Measurements from ENCODE around the gene MYLK2.

DNA sequence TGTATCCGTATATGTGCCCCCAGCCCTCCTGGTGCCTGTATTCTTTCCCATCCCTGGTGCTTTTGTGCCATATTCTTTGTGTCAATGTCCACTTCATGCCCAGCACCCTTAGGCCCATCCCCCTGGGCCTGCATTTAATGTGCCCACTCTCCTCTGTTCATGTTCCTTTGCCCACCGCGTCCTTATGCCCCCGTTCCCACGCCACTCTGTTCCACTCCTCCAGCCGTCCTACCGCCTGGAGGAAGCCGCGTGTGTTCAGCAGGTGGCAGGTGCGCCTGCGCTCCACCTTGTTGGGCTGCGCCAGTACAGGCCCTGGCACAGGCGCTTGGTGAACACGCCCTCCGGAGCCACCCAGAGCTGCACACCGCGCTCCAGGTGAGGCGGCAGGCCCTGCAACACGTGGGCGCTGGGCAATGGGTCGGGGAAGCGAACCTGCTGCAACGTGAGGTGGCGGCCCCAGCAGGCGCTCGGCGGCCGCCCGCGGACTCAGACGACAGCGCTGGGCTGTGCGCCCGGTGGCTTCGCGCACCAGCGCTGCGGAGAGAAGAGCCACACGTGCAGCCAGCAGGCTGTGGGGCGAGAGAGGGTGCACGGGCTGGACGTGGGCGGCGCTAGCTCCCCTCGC, 30.3 kb downstream of the MYLK2 start:
- TF ChIP-seq, protein P1, sequence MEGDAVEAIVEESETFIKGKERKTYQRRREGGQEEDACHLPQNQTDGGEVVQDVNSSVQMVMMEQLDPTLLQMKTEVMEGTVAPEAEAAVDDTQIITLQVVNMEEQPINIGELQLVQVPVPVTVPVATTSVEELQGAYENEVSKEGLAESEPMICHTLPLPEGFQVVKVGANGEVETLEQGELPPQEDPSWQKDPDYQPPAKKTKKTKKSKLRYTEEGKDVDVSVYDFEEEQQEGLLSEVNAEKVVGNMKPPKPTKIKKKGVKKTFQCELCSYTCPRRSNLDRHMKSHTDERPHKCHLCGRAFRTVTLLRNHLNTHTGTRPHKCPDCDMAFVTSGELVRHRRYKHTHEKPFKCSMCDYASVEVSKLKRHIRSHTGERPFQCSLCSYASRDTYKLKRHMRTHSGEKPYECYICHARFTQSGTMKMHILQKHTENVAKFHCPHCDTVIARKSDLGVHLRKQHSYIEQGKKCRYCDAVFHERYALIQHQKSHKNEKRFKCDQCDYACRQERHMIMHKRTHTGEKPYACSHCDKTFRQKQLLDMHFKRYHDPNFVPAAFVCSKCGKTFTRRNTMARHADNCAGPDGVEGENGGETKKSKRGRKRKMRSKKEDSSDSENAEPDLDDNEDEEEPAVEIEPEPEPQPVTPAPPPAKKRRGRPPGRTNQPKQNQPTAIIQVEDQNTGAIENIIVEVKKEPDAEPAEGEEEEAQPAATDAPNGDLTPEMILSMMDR (IDR thresholded peaks at IDR 0.05; ENCODE audit: low read depth, low read length) = no peak
- no peak for TF ChIP-seq EZH2phosphoT487 (IDR thresholded peaks at IDR 0.05; ENCODE audit: low read depth)
